Upper lobe of right lung (tissue), 1 donor: Measurements from ENCODE around the gene SYT13. TPM values are rescaled to one million over a fixed set of nuclear protein-coding genes. Genes with fewer than 3 reads are reported as not detected.
"Not testable (repeated sequence)": the region's sequence is repeated elsewhere in the genome, so short reads cannot be mapped to it uniquely, and the experiment has no call there.

Source experiments
- ATAC-seq: fragments of 200-7000 bp; cut with Tn5 transposase; one replicate; pipeline ENCODE4 v1.9.1; 2020; ENCODE audit warnings: mild to moderate bottlenecking, moderate library complexity
- DNase-seq: peaks from one replicate; pipeline ENCODE4 v3.0.0-alpha.2; 2020
- H3K27ac ChIP-seq: fragments of 200-600 bp; one replicate; pipeline ENCODE4 v1.8.0; 2022
- H3K27me3 ChIP-seq: fragments of 200-600 bp; one replicate; pipeline ENCODE4 v1.8.0; 2022; ENCODE audit warnings: mild to moderate bottlenecking
- H3K36me3 ChIP-seq: fragments of 200-600 bp; one replicate; pipeline ENCODE4 v1.8.0; 2022
- H3K4me1 ChIP-seq: fragments of 200-600 bp; one replicate; pipeline ENCODE4 v1.8.0; 2022
- H3K4me3 ChIP-seq: fragments of 200-600 bp; one replicate; pipeline ENCODE4 v1.8.0; 2022; ENCODE audit warnings: mild to moderate bottlenecking
- H3K9me3 ChIP-seq: fragments of 200-600 bp; one replicate; pipeline ENCODE4 v1.8.0; 2022
- intact Hi-C: fragments of 100-400 bp; cut with DNase I; formaldehyde crosslinking; loops from one replicate; pipeline ENCODE4 v1.11.0; 2022
- total RNA-seq: library from RNA; stranded (reverse); fragmentation: NEBNext Ultra II Directional; extraction: Animal tissue kit (Norgen Biotek cat#: 25700); gene quantifications from one replicate; pipeline ENCODE4 v1.2.1, GENCODE V29; 2021
- TF ChIP-seq, protein P1 (sequence below): fragments of 200-600 bp; IDR thresholded peaks from one replicate; pipeline ENCODE4 v1.8.0; 2022; ENCODE audit warnings: antibody characterized with exemption
- donor health status: DM: no; HTN: yes; CAD: no; lungs with severe emphysema.

SYT13 gene
- total RNA-seq, 1 donor from 2014 or later: not detected

DNA sequence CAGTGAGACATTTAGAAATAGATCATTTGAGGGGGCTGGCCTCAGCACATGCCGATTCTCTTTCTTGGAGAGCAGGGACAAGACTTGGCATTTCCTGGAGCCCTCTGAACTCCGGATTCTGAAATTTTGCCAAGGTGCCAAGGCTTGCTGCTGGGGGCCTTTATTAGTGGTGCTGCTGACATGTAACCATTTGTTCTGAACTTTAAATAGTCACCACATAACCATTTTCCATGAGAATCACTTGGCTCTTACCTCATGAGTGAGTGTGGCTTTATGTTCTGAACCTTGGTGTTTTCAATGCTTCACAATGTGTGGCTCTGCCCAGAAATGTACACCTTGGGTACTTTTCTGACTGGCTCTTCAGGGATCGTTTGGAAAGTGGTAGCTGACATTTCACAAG, 33.3 kb downstream of the SYT13 start:
- intact Hi-C loops: no loop called here
- Histone ChIP-seq H3K27me3 (no peaks in the 10 kb centered on the region), H3K36me3 (no peaks in the 10 kb centered on the region), H3K4me3 (no peak overlapping the region), H3K27ac (no peak overlapping the region), H3K9me3 (no peaks in the 10 kb centered on the region), H3K4me1 (peaks cover 4% of the 10 kb centered on the region)
- ATAC-seq: no peak
- no peak for DNase-seq
- TF ChIP-seq, protein P1, sequence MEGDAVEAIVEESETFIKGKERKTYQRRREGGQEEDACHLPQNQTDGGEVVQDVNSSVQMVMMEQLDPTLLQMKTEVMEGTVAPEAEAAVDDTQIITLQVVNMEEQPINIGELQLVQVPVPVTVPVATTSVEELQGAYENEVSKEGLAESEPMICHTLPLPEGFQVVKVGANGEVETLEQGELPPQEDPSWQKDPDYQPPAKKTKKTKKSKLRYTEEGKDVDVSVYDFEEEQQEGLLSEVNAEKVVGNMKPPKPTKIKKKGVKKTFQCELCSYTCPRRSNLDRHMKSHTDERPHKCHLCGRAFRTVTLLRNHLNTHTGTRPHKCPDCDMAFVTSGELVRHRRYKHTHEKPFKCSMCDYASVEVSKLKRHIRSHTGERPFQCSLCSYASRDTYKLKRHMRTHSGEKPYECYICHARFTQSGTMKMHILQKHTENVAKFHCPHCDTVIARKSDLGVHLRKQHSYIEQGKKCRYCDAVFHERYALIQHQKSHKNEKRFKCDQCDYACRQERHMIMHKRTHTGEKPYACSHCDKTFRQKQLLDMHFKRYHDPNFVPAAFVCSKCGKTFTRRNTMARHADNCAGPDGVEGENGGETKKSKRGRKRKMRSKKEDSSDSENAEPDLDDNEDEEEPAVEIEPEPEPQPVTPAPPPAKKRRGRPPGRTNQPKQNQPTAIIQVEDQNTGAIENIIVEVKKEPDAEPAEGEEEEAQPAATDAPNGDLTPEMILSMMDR: no peak

DNA sequence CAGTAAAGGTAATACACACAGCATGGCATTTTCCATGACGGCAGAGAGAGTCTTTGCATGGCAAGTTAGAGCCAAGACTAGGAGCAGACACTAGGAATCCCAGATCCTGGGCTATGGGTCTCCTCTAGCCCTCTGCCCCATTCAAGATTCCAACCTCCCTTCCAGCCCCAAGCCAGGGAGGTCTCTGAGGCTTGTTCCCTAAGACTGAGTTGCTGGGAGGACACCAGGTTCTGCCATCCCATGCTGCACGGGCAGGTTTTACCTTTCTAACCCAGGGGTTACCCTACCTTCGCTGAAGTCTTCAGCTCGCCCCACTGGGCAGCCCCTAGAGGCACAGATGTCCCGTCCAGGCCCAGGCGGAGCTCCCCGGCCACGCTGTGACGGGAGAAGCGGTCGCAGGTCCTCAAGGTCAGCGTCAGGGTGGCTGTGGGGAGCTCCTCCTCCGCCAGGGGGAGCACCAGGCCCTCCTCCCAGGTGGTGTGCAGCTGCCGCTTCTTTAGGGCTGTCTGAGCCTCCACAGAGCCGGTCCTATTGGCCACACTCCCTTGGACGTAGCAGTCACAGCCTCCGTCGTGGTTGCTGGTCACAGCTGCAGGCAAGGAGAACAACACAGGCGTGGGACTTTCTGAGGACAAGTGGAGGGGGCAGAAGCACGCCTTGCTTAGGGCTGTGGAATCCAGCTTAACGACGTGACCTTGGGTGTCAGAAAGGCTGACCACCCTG, 33.8 kb downstream of the SYT13 start:
- intact Hi-C loops: no loop called here
- TF ChIP-seq, protein P1: peak; percentile 59
- Histone ChIP-seq H3K27me3 (no peaks in the 10 kb centered on the region), H3K4me1 (peaks cover 4% of the 10 kb centered on the region), H3K36me3 (no peaks in the 10 kb centered on the region), H3K4me3 (no peak overlapping the region), H3K27ac (no peak overlapping the region), H3K9me3 (no peaks in the 10 kb centered on the region)
- peak; percentile 73 for ATAC-seq
- DNase-seq: peak; percentile 72

DNA sequence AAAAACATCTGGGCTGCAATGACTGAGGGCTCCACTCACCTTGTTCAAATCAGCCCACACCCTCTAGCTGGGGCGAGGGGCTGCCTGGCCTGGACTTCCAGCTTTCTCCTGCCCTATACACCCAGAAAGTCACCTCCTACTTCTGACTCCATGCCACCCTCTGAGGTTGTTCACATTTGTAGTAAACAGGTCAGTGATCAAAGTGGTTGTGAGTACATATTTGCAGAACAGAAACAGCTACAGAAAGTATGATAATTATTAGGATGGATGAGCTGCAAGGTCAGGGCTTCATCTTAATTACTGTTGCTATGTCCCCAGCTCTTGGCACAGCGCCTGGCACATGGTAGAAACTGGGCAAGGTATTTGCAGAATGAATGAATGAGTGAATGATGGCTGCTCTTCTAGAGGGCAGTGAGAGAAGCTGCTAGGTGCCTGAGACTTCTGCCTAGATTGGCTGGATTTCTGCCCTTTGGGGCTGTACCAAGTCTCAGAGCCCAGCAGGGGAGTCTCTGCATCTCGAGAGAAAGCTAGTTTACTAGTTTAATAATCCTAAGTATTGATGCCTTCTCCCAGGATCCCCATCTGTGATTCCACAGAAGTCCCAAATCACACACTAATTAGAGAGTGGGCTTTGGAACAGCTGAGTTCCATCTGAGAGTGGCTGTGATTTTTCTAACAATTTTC, 36.0 kb downstream of the SYT13 start:
- DNase-seq (no peak), ATAC-seq (no peak)
- Histone ChIP-seq H3K36me3 (no peaks in the 10 kb centered on the region), H3K4me3 (no peak overlapping the region), H3K4me1 (peaks cover 4% of the 10 kb centered on the region), H3K27ac (no peak overlapping the region), H3K9me3 (no peaks in the 10 kb centered on the region), H3K27me3 (no peaks in the 10 kb centered on the region)
- intact Hi-C loops: no loop called here
- TF ChIP-seq, protein P1: no peak

DNA sequence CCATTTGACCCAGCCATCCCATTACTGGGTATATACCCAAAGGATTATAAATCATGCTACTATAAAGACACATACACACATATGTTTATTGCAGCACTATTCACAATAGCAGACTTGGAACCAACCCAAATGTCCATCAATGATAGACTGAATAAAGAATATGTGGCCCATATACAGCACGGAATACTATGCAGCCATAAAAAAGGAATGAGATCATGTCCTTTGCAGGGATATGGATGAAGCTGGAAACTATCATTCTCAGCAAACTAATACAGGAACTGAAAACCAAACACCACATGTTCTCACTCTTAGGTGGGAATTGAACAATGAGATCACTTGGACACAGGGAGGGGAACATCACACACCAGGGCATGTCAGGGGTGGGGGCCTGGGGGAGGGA, 36.8 kb downstream of the SYT13 start:
- H3K36me3 ChIP-seq, H3K27ac ChIP-seq, H3K4me3 ChIP-seq, H3K4me1 ChIP-seq, ATAC-seq, DNase-seq, intact Hi-C loops, H3K27me3 ChIP-seq, H3K9me3 ChIP-seq: not testable (repeated sequence)

DNA sequence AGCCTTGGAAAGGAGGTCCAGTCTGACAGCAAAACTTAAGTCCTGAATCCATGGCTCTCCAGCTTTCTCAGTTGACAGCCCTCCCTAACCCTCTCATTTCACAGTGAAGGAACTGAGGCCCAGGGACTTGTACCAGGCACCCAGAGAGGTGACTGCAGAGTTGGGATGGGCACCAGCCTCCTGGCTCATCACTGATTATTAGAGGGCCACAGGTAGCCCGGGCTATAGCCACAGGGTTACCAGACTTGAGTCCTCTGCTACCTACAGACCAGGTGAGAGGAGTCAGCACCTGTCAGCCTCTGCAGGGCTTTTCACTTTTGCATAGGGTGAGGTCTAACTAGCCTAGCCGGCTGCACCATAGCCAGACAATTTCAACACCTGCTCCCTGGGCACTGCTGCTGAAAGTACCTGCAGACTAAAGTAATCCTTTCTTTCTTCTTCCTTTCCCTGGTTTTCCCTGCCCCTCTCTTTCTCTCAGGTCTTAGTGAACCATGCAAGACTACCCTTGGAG, 37.6 kb downstream of the SYT13 start:
- Histone ChIP-seq H3K36me3 (no peaks in the 10 kb centered on the region), H3K4me1 (peaks cover 4% of the 10 kb centered on the region), H3K27me3 (no peaks in the 10 kb centered on the region), H3K9me3 (no peaks in the 10 kb centered on the region), H3K27ac (no peak overlapping the region), H3K4me3 (no peak overlapping the region)
- DNase-seq: no peak
- intact Hi-C loops: no loop called here
- TF ChIP-seq, protein P1: no peak
- ATAC-seq: no peak

DNA sequence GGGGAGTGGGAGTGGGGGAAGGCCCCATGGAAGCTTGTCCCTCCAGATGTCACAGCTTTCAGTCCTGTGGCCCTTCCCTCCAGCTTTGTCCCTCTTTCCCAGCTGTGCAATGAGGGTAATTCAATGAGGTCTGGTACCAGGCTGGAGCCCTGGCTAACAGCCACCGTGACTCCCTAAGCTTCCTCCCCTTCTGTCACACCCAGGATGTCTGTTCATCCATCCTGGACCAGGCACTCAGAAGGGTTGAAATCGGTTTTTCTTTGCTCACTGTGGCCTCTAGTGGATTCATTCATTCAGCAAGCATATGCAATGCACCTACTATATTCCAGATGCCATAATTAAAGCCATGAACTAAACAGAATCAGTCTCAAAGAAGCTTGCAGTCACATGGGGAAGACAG, 38.7 kb downstream of the SYT13 start:
- TF ChIP-seq, protein P1: no peak
- intact Hi-C loops: no loop called here
- H3K4me1 ChIP-seq: peaks cover 1% of the 10 kb centered on the region
- H3K27ac ChIP-seq: no peak overlapping the region
- DNase-seq (no peak), ATAC-seq (no peak)
- no peaks in the 10 kb centered on the region for H3K27me3 ChIP-seq
- no peak overlapping the region for H3K4me3 ChIP-seq
- no peaks in the 10 kb centered on the region for H3K9me3 ChIP-seq
- no peaks in the 10 kb centered on the region for H3K36me3 ChIP-seq
